K562 (cell line): ENCODE results near the gene SIRT3. TPM values are rescaled to one million over a fixed set of nuclear protein-coding genes. Genes with fewer than 3 reads are reported as not detected.

Experiments used
- ASH1L ChIP-seq: fragments of 450-650 bp; IDR thresholded peaks from 2 replicates; pipeline ENCODE4 v1.6.1; 2018; ENCODE audit warnings: borderline replicate concordance, mild to moderate bottlenecking, low read depth; ENCODE audit not compliant: partially characterized antibody
- CBX5 ChIP-seq: IDR thresholded peaks from 2 replicates; pipeline ENCODE4 v1.6.1; 2014; ENCODE audit warnings: low read depth, borderline replicate concordance
- E2F5 ChIP-seq: sonication (generic); formaldehyde crosslinking; IDR thresholded peaks from 2 replicates; pipeline ENCODE4 v1.8.0; 2022; ENCODE audit warnings: mild to moderate bottlenecking, missing genetic modification reagents
- ELF4 ChIP-seq: fragments of 450-650 bp; formaldehyde crosslinking; IDR thresholded peaks from 2 replicates; pipeline ENCODE4 v1.4.0; 2022; ENCODE audit warnings: missing genetic modification characterization
- FUS ChIP-seq: fragments of 200-400 bp; formaldehyde crosslinking; optimal IDR thresholded peaks from 2 replicates; pipeline ENCODE3; 2017; ENCODE audit warnings: low read depth, low read length
- HDAC2 ChIP-seq: fragments of 450-650 bp; IDR thresholded peaks from 2 replicates; pipeline ENCODE4 v1.6.1; 2016; ENCODE audit warnings: mild to moderate bottlenecking
- HNRNPUL1 ChIP-seq: fragments of 200-400 bp; formaldehyde crosslinking; IDR thresholded peaks from 2 replicates; pipeline ENCODE4 v1.6.1; 2017; ENCODE audit warnings: low read length
- MCM2 ChIP-seq: fragments of 450-650 bp; IDR thresholded peaks from 2 replicates; pipeline ENCODE4 v1.6.1; 2017; ENCODE audit warnings: low read depth, mild to moderate bottlenecking
- MCM5 ChIP-seq: fragments of 450-650 bp; IDR thresholded peaks from 2 replicates; pipeline ENCODE4 v1.6.1; 2016; ENCODE audit warnings: low read depth
- NR0B1 ChIP-seq: fragments of 450-650 bp; IDR thresholded peaks from one replicate; pipeline ENCODE4 v1.6.1; 2018; ENCODE audit warnings: mild to moderate bottlenecking, moderate library complexity; ENCODE audit not compliant: partially characterized antibody
- PHB2 ChIP-seq: fragments of 450-650 bp; IDR thresholded peaks from 2 replicates; pipeline ENCODE4 v1.6.1; 2017; ENCODE audit warnings: low read depth
- POLR2A ChIP-seq: fragments of 450-650 bp; conservative IDR thresholded peaks from 2 replicates; pipeline ENCODE4 v1.6.1; 2016
- RBM22 ChIP-seq: fragments of 200-400 bp; formaldehyde crosslinking; IDR thresholded peaks from 2 replicates; pipeline ENCODE4 v1.6.1; 2018; ENCODE audit warnings: low read length, low read depth; ENCODE audit not compliant: poor library complexity, severe bottlenecking
- SMAD3 ChIP-seq: fragments of 450-650 bp; formaldehyde crosslinking; conservative IDR thresholded peaks from 2 replicates; pipeline ENCODE4 v1.4.0; 2020; ENCODE audit warnings: mild to moderate bottlenecking
- SUPT5H ChIP-seq: fragments of 450-650 bp; IDR thresholded peaks from 2 replicates; pipeline ENCODE4 v1.6.1; 2016
- U2AF2 ChIP-seq: fragments of 200-400 bp; formaldehyde crosslinking; optimal IDR thresholded peaks from 2 replicates; pipeline ENCODE3; 2017; ENCODE audit warnings: low read depth, mild to moderate bottlenecking, low read length
- ZBTB12 ChIP-seq: fragments of 250-450 bp; sonication (Bioruptor Pico); IDR thresholded peaks from 2 replicates; pipeline ENCODE4 v1.4.0; 2020
- ZBTB34 ChIP-seq: fragments of 250-450 bp; sonication (Bioruptor Pico); IDR thresholded peaks from 2 replicates; pipeline ENCODE4 v1.8.0; 2021; ENCODE audit warnings: mild to moderate bottlenecking, moderate library complexity
- ZKSCAN3 ChIP-seq: fragments of 250-450 bp; sonication (Bioruptor Pico); IDR thresholded peaks from 2 replicates; pipeline ENCODE4 v1.4.0; 2020
- ZNF124 ChIP-seq: sonication (generic); formaldehyde crosslinking; IDR thresholded peaks from 2 replicates; pipeline ENCODE4 v1.8.1; 2022; ENCODE audit warnings: missing genetic modification reagents
- ZNF239 ChIP-seq: fragments of 250-450 bp; sonication (Bioruptor Pico); IDR thresholded peaks from 2 replicates; pipeline ENCODE4 v1.4.0; 2020; ENCODE audit warnings: mild to moderate bottlenecking
- ZNF316 ChIP-seq: fragments of 450-650 bp; IDR thresholded peaks from 2 replicates; pipeline ENCODE4 v1.6.1; 2016
- ZNF347 ChIP-seq: fragments of 450-650 bp; formaldehyde crosslinking; IDR thresholded peaks from 2 replicates; pipeline ENCODE4 v1.4.0; 2020; ENCODE audit warnings: low read depth, mild to moderate bottlenecking, moderate library complexity
- ZNF586 ChIP-seq: fragments of 450-650 bp; formaldehyde crosslinking; conservative IDR thresholded peaks from 2 replicates; pipeline ENCODE4 v1.4.0; 2020; ENCODE audit warnings: mild to moderate bottlenecking, moderate library complexity
- polyA plus RNA-seq, 8 experiments: library from polyadenylated mRNA; depleted of rRNA in 4 of 8; stranded (reverse) in 5 of 8; unstranded in 3 of 8; fragments of >200 nt; fragmentation: Nextera tagmentation in 2 of 8; fragmentation: Illumina TruSeq in 1 of 8; extraction: Ambion mirVana in 2 of 8; extraction: Trizol in 1 of 8; gene quantifications; 2 replicates each; pipeline versions ENCODE4 v1.2.1 to v1.2.3, GENCODE V29; 2011 to 2014; ENCODE audit warnings: inconsistent platforms in 1 of 8, missing spikeins in 1 of 8
- total RNA-seq, 7 experiments: library from RNA; depleted of rRNA in 6 of 7; stranded (reverse); fragments of >200 nt in 6 of 7; fragmentation: Illumina TruSeq in 2 of 7; extraction: Trizol in 2 of 7; gene quantifications; 2 replicates each; pipeline versions ENCODE4 v1.2.1 to v1.2.3, GENCODE V29; 2011 to 2021; ENCODE audit warnings: low replicate concordance in 1 of 7

The SIRT3 gene
- total and polyA plus RNA-seq, 9 of the 15 experiments (the other 6 are each of a cell fraction or from before 2014, with no cell fraction given) = 1.9 to 27.5 (median 14.5) TPM

GRCh38 chr11:236774-237767 lies 929 bp upstream of the SIRT3 start, which contains the start of gene PSMD13 (continued):
- TF ChIP-seq POLR2A = peak; percentile 84
- no peak for TF ChIP-seq ZNF124 (CRISPR knock-in tag)
- peak; percentile 19; the same call in 1 of the 2 replicates for TF ChIP-seq ELF4 (CRISPR knock-in tag)
- TF ChIP-seq ZNF586 (CRISPR knock-in tag) = no peak
- TF ChIP-seq HNRNPUL1 = no peak
- TF ChIP-seq PHB2 = no peak
- no peak for TF ChIP-seq RBM22
- TF ChIP-seq CBX5 = no peak
- TF ChIP-seq ASH1L = no peak
- TF ChIP-seq MCM5 = no peak
- TF ChIP-seq NR0B1 = no peak
- no peak for TF ChIP-seq ZNF347 (CRISPR knock-in tag)
- TF ChIP-seq SMAD3 (CRISPR knock-in tag) = no peak
- no peak for TF ChIP-seq ZBTB12
- no peak for TF ChIP-seq E2F5
- no peak for TF ChIP-seq ZNF316
- TF ChIP-seq ZKSCAN3 (CRISPR knock-in tag) = no peak
- no peak for TF ChIP-seq ZNF239 (CRISPR knock-in tag)
- no peak for TF ChIP-seq FUS
- no peak for TF ChIP-seq U2AF2
- TF ChIP-seq SUPT5H = peak; percentile 83
- TF ChIP-seq ZBTB34 (CRISPR knock-in tag) = no peak
- peak; percentile 88; the same call in 1 of the 2 replicates for TF ChIP-seq HDAC2
- no peak for TF ChIP-seq MCM2
